HG03135 (cell line): ENCODE measurements around the gene CEP120.

Experiments
- ATAC-seq: cut with Tn5 transposase; IDR thresholded peaks from one replicate; pipeline ENCODE4 v1.9.1; 2021; ENCODE audit warnings: mild to moderate bottlenecking, moderate library complexity; ENCODE audit not compliant: unreplicated experiment

Gene CEP120

DNA sequence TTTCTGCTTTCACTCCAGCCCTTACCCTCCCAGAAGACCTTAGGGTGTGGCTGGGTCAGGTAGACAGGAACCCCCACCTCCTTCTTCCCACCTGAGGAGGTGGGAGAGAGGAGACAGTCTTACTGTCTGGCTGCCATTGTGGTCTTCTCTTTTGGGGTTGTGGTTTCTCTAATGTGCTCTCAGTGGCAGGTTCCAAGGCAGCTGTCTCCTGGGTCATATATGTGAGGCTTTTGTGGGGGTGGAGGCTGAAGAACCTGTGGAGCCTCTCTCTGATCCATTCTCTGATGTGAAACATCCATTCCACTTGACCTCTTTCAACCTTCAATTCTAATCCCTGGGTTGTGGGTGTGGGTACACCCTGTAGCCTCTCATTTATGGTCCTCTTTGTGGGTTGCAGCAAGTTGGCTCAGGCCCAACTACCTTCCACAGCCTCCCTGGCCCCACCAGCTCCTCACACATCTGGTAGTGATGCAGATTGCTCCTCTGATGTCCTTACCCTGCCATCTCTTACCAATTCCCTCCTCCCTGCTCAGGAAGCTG, 118.4 kb downstream of the CEP120 start:
- no peak for ATAC-seq

DNA sequence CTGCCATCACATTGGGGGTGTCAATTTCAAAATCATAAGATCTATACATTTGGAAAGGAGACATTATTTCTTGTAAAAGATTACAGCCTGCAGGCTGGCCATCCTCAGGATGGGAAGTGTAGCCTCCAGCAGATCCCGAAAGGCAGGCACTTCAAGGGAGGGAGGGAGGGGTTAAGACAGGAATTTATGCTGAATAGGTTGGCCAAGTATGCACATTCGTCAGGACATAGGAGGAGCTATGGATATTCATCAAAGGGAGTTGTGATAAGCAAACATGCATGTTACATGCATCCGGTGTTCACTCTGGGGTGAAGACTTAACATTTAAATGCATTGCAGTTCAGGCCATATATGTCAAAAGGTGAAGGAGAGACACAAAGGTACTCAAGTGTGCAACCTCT, 119.4 kb downstream of the CEP120 start:
- ATAC-seq = no peak

DNA sequence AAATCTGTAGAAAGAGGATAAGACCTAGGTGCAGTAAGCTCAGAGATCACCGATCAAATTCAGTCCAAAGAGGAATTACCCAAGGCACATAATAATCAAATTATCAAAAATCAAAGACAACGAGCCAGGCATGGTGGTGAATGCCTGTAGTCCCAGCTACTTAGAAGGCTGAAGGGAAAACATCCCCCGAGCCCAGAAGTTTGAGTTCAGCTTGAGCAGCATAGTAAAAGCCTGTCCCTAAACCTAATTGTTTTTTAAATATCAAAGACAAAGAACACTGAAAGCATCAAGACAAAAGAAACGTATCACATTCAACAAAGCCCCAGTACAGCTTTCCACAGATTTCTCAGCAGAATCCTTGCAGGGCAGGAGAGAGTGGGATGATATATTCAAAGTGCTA, 122.9 kb downstream of the CEP120 start:
- ATAC-seq = no peak

DNA sequence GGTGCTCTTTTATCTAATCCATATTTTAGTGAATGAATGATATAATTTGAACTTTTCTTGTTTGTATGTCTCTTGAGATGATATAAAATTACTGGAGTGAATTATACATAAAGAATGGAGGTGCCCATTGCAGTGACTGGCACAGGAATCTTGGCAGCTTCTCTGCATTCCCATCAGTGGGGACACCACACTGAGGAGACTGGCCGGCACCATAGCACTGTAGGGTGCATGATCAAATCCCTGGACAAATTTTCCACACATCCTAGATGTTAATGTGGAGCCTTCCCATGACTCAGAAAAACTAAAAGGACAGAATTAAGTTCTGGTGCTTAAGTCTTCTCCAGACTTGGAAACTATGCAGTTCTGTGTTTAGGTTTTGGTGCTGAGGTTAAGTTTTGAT, 124.1 kb downstream of the CEP120 start:
- ATAC-seq = no peak

DNA sequence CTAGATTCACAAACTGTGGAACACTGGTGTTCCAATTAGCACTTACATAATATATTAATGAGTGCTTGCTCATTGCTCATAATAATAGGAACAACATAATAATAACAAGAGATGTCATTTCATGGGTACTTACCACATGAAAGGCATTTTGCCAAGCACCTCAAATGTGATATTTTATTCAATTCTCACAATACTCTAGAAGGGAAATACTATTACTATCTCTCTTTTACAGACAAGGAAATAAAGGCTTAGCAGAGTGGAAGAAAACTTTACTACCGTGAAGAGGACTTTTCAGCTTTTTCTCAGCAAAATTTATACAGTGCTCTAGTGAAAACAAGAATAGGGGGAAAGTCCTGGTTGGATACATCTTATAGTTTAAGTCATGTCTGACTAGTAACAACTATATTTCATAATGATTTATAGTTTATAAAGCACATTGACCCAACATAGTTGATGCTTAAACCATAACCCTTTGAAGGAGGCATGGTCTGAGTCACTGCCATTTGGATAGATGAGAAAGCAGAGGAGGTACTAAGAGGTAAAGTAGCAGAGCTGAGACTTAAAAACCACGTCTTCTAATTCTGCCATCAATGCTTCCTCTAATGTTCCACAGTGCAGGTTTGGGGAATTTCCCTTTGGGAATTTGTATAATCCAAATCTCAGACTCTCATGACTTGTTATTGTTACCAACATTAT, 124.7 kb downstream of the CEP120 start:
- ATAC-seq = no peak

DNA sequence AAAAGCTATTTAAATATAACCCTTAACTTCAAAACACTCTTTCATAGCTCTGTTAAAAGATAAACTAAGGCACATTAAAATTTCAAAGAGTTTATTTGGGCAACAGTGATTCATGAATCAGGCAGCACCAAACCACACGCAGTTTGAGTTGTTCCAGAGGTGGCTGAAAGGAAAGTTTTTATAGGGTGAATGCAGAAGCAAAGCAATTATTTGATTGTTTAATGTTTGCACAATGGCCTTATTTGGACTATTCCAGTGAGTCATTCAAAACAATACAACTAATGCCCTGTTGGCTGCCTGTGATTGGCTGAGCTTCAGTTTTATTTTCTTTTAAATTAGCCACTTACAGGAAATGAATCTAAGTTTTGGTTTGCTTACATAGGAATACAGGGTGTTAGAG, 125.3 kb downstream of the CEP120 start:
- no peak for ATAC-seq

DNA sequence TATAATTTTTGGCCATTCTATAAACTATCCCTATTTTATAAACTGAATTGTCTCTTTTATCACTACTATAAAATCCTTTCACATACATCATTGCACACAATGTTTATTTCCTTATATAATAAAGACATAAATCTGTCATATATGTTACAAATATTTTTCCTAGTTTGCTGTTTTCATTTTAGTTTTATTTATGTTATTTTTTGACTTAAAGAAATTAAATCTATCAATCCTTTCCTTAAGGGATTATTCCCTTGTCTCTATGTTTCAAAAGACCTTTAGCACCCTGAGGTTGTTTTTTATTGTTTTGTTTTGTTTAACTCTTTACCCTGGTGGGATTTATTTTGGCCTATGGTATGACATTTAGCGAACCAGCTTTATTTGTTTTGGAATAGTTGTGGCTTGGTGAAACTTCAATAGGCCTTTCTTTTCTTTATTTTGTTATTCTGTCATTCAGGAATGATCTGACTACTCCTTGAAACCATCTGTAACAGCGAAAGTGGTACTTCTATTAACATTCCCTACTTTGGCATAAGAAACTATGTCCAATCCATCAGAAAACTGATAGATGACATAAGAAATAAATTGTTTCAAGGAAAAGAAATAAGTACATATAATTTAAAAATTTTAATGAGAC, 125.9 kb downstream of the CEP120 start:
- no peak for ATAC-seq
